Caco-2 (cell line): ENCODE measurements around the gene SEPTIN8. TPM values are rescaled to one million over a fixed set of nuclear protein-coding genes. Genes with fewer than 3 reads are reported as not detected.
"Not testable (repeated sequence)": the region's sequence is repeated elsewhere in the genome, so short reads cannot be mapped to it uniquely, and the experiment has no call there.

ENCODE experiments used
- BruUV-seq: library from RNA; stranded (reverse); fragments of 400-500 nt; replicated peaks from 2 replicates; lab custom pipeline; 2021; lab: Mats Ljungman, UMichigan
- CTCF ChIA-PET: fragments of 300-600 bp; sonication (Branson Sonifier 250); formaldehyde crosslinking; loops from one replicate; lab custom pipeline; 2022; ENCODE audit warnings: antibody characterized with exemption; lab: Charles Lee
- POLR2A ChIA-PET: fragments of 300-600 bp; sonication (Branson Sonifier 250); formaldehyde crosslinking; loops from one replicate; lab custom pipeline; 2022; ENCODE audit warnings: antibody characterized with exemption; lab: Charles Lee
- DNase-seq, 2 experiments: peaks; one replicate each; pipeline versions ENCODE4 v3.0.0 to v3.0.0-alpha.2; 2020 to 2022
- H3K27me3 ChIP-seq: replicated peaks from 2 replicates; pipeline ENCODE4 v1.6.0; 2011; ENCODE audit warnings: low read length; ENCODE audit not compliant: control insufficient read depth, insufficient read depth
- H3K36me3 ChIP-seq: 2 replicates; pipeline ENCODE4 v1.5.1; 2011; ENCODE audit warnings: low read length; ENCODE audit not compliant: control insufficient read depth, insufficient read depth
- H3K4me1 ChIP-seq: fragments of 250-450 bp; sonication (Bioruptor Pico); 2 replicates; pipeline ENCODE4 v1.5.1; 2020; ENCODE audit warnings: mild to moderate bottlenecking
- H3K4me3 ChIP-seq: 2 replicates; pipeline ENCODE4 v1.5.1; 2011; ENCODE audit warnings: low read depth, mild to moderate bottlenecking, control low read depth, low read length
- H3K9me3 ChIP-seq: fragments of 250-450 bp; sonication (Bioruptor Pico); 2 replicates; pipeline ENCODE4 v1.5.1; 2020; ENCODE audit warnings: mild to moderate bottlenecking, moderate library complexity
- H3K27ac Mint-ChIP-seq: one replicate; pipeline ENCODE4 v1.8.0; 2022; ENCODE audit warnings: mixed read lengths; ENCODE audit not compliant: unreplicated experiment
- H3K27me3 Mint-ChIP-seq: one replicate; pipeline ENCODE4 v1.8.0; 2022; ENCODE audit warnings: mixed read lengths; ENCODE audit not compliant: insufficient read depth, unreplicated experiment
- H3K36me3 Mint-ChIP-seq: one replicate; pipeline ENCODE4 v1.8.0; 2022; ENCODE audit warnings: mild to moderate bottlenecking, mixed read lengths; ENCODE audit not compliant: insufficient read depth, unreplicated experiment
- H3K4me1 Mint-ChIP-seq: one replicate; pipeline ENCODE4 v1.8.0; 2022; ENCODE audit warnings: low read depth, mixed read lengths; ENCODE audit not compliant: unreplicated experiment
- H3K4me3 Mint-ChIP-seq: one replicate; pipeline ENCODE4 v1.8.0; 2022; ENCODE audit warnings: mild to moderate bottlenecking, moderate library complexity, mixed read lengths; ENCODE audit not compliant: unreplicated experiment
- H3K9me3 Mint-ChIP-seq: one replicate; pipeline ENCODE4 v1.8.0; 2022; ENCODE audit warnings: mixed read lengths; ENCODE audit not compliant: unreplicated experiment
- CTCF ChIP-seq, 2 experiments: fragments of 200-600 bp in 1 of 2; IDR thresholded peaks; 1 replicate in 1 of 2; 2 replicates in 1 of 2; pipeline versions ENCODE4 v1.5.1 to v1.8.0; 2011 to 2022; ENCODE audit warnings: antibody characterized with exemption in 1 of 2, control low read depth in 1 of 2, inconsistent platforms in 1 of 2, low read depth in 1 of 2, low read length in 1 of 2, mild to moderate bottlenecking in 1 of 2, moderate library complexity in 1 of 2; ENCODE audit not compliant: insufficient read depth in 1 of 2, severe bottlenecking in 1 of 2, unreplicated experiment in 1 of 2
- intact Hi-C: fragments of 100-400 bp; cut with micrococcal nuclease; formaldehyde crosslinking; loops from one replicate; pipeline ENCODE4 v1.10.0; 2022; ENCODE audit not compliant: unreplicated experiment
- total RNA-seq: library from RNA; stranded (reverse); gene quantifications from 2 replicates; pipeline ENCODE4 v1.2.3, GENCODE V29; 2022

SEPTIN8 gene
- total RNA-seq, 1 experiment from 2014 or later: 60.7 TPM

DNA sequence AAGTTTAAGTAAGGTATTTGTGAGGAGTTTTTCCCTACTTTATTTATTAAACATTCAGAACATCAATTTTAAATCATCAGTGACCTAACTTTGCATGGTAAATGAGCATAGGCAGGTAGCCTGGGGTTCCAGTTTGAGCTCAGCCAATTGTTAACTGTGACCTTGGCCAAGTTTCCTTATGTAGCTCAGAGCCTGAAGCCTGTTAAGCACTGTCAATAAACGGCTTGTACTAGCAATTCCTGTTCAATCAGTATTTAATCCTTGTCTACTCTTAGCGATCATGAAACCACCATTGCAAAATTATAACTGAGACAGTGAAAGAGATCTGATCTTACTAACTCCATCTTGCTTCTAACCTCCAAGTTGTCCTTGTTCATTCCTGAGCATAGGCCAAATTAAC lies 31.4 kb upstream of the SEPTIN8 start:
- POLR2A ChIA-PET: interaction anchor here (0.5 kb wide), 1 partner anchor 188 kb away, joined by 4 read pairs; no protein-coding TSS in a partner anchor
- no peak for DNase-seq
- Mint-ChIP-seq H3K4me1 (peaks cover 15% of the 10 kb centered on the region), H3K36me3 (no peaks in the 10 kb centered on the region), H3K27me3 (no peaks in the 10 kb centered on the region), H3K27ac (no peak overlapping the region), H3K9me3 (no peaks in the 10 kb centered on the region), H3K4me3 (no peak overlapping the region)
- CTCF ChIA-PET: interaction anchor here (0.6 to 3.0 kb wide), 3 partner anchors 12 to 53 kb away, joined by 4 to 115 read pairs (median 10); no protein-coding TSS in a partner anchor
- BruUV-seq: no TSS peak
- no peaks in the 10 kb centered on the region for H3K36me3 ChIP-seq
- no peaks in the 10 kb centered on the region for H3K9me3 ChIP-seq
- intact Hi-C loops: no loop called here
- H3K4me3 ChIP-seq: no peak overlapping the region
- no peak for TF ChIP-seq CTCF (IDR thresholded peaks at IDR 0.05; ENCODE audit: insufficient read depth in 1 of 2, low read depth in 1 of 2, low read length in 1 of 2, severe bottlenecking in 1 of 2, unreplicated experiment in 1 of 2)
- H3K27me3 ChIP-seq: no peaks in the 10 kb centered on the region
- H3K4me1 ChIP-seq: peaks cover 17% of the 10 kb centered on the region

- peak overlapping the region; percentile 8 for H3K4me3 ChIP-seq
- no peaks in the 10 kb centered on the region for H3K9me3 Mint-ChIP-seq
- intact Hi-C loops: loop anchor here (1.0 to 2.0 kb wide), 4 partner anchors 8 to 59 kb away; partner anchors contain the start of genes GDF9, SEPTIN8 and UQCRQ
- peak overlapping the region; percentile 20 for H3K27ac Mint-ChIP-seq
- CTCF ChIA-PET: interaction anchor here (0.6 to 3.0 kb wide), 21 partner anchors 10 to 311 kb away, joined by 3 to 115 read pairs (median 4); partner anchors contain the start of genes GDF9, KIF3A and UQCRQ
- BruUV-seq: no TSS peak
- H3K4me3 Mint-ChIP-seq: peak overlapping the region; percentile 45
- no peaks in the 10 kb centered on the region for H3K36me3 Mint-ChIP-seq
- peaks cover 16% of the 10 kb centered on the region for H3K4me1 Mint-ChIP-seq
- peaks cover 13% of the 10 kb centered on the region for H3K4me1 ChIP-seq
- no peaks in the 10 kb centered on the region for H3K36me3 ChIP-seq
- H3K9me3 ChIP-seq: no peaks in the 10 kb centered on the region
- POLR2A ChIA-PET: interaction anchor here (0.6 to 1.4 kb wide), 7 partner anchors 8 to 155 kb away, joined by 3 to 11 read pairs (median 4); partner anchors contain the start of genes GDF9, SHROOM1 and UQCRQ
- DNase-seq: peak; percentile 87 to 94
- peak; percentile 44 to 75 for TF ChIP-seq CTCF (IDR thresholded peaks at IDR 0.05; ENCODE audit: insufficient read depth in 1 of 2, low read depth in 1 of 2, low read length in 1 of 2, severe bottlenecking in 1 of 2, unreplicated experiment in 1 of 2)
- no peaks in the 10 kb centered on the region for H3K27me3 ChIP-seq
- no peaks in the 10 kb centered on the region for H3K27me3 Mint-ChIP-seq
These were observed 30.3 kb upstream of the SEPTIN8 start for GRCh38 chr5:132807163-132807838.

DNA sequence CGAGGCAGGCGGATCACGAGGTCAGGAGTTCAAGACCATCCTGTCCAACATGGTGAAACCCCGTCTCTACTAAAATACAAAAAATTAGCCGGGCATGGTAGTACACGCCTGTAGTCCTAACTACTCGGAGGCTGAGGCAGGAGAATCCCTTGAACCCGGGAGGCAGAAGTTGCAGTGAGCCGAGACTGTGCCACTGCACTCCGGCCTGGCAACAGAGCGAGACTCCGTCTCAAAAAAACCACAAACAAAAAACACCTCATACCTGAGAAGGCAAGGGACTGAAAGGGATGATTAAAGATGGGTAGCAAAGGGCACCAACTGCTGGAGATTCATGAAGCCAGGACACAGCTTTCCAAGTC lies 29.7 kb upstream of the SEPTIN8 start:
- peak overlapping the region; percentile 45 for H3K4me3 Mint-ChIP-seq
- not testable (repeated sequence) for H3K9me3 ChIP-seq, H3K36me3 Mint-ChIP-seq, H3K27me3 ChIP-seq, H3K36me3 ChIP-seq, DNase-seq, H3K27me3 Mint-ChIP-seq, H3K9me3 Mint-ChIP-seq
- CTCF ChIA-PET: interaction anchor here (0.6 to 3.0 kb wide), 20 partner anchors 9 to 310 kb away, joined by 3 to 115 read pairs (median 4); partner anchors contain the start of genes GDF9, KIF3A and UQCRQ
- peaks cover 15% of the 10 kb centered on the region for H3K4me1 Mint-ChIP-seq
- H3K27ac Mint-ChIP-seq: peak overlapping the region; percentile 20
- H3K4me1 ChIP-seq: peaks cover 11% of the 10 kb centered on the region
- intact Hi-C loops: loop anchor here (1.0 to 2.0 kb wide), 4 partner anchors 7 to 60 kb away; partner anchors contain the start of genes GDF9, SEPTIN8 and UQCRQ
- H3K4me3 ChIP-seq: peak overlapping the region; percentile 8
- POLR2A ChIA-PET: interaction anchor here (0.6 to 1.4 kb wide), 7 partner anchors 9 to 156 kb away, joined by 3 to 11 read pairs (median 4); partner anchors contain the start of genes GDF9, SHROOM1 and UQCRQ
- TSS peak; percentile 38 for BruUV-seq

DNA sequence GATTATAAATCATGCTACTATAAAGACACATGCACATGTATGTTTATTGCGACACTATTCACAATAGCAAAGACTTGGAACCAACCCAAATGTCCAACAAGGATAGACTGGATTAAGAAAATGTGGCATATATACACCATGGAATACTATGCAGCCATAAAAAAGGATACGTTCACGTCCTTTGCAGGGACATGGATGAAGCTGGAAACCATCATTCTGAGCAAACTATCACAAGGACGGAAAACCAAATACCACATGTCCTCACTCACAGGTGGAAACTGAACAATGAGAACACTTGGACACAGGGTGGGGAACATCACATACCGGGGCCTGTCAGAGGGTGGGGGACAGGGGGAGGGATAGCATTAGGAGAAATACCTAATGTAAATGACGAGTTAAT lies 28.8 kb upstream of the SEPTIN8 start:
- POLR2A ChIA-PET, H3K4me3 ChIP-seq, DNase-seq, H3K4me3 Mint-ChIP-seq, BruUV-seq, H3K36me3 Mint-ChIP-seq, H3K27me3 ChIP-seq, H3K27me3 Mint-ChIP-seq, H3K9me3 ChIP-seq, H3K36me3 ChIP-seq, H3K9me3 Mint-ChIP-seq, H3K27ac Mint-ChIP-seq: not testable (repeated sequence)
- peaks cover 22% of the 10 kb centered on the region for H3K4me1 Mint-ChIP-seq
- CTCF ChIA-PET: interaction anchor here (2.4 kb wide), 1 partner anchor 13 kb away, joined by 10 read pairs; no protein-coding TSS in a partner anchor
- intact Hi-C loops: loop anchor here (2.0 kb wide), 1 partner anchor 29 kb away; the partner anchor contains the start of gene SEPTIN8
- H3K4me1 ChIP-seq: peaks cover 16% of the 10 kb centered on the region

DNA sequence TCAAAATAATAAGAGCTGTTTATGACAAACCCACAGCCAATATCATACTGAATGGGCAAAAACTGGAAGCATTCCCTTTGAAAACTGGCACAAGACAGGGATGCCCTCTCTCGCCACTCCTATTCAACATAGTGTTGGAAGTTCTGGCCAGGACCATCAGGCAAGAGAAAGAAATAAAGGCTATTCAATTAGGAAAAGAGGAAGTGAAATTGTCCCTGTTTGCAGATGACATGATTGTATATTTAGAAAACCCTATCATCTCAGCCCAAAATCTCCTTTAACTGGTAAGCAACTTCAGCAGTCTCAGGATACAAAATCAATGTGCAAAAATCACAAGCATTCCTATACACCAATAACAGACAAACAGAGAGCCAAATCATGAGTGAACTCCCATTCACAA lies 27.2 kb upstream of the SEPTIN8 start:
- H3K4me1 ChIP-seq: peaks cover 27% of the 10 kb centered on the region
- intact Hi-C loops, CTCF ChIA-PET, BruUV-seq, H3K27me3 ChIP-seq, H3K4me3 Mint-ChIP-seq, H3K9me3 Mint-ChIP-seq, H3K27me3 Mint-ChIP-seq, H3K36me3 Mint-ChIP-seq, H3K27ac Mint-ChIP-seq, DNase-seq, H3K4me3 ChIP-seq, POLR2A ChIA-PET, H3K9me3 ChIP-seq, H3K36me3 ChIP-seq: not testable (repeated sequence)
- peaks cover 28% of the 10 kb centered on the region for H3K4me1 Mint-ChIP-seq
